Choroid plexus epithelial cell (primary cell): ENCODE results near the gene GDF15.

Experiments used
- DNase-seq: peaks from one replicate; pipeline ENCODE4 v3.0.0-alpha.2; 2010; ENCODE audit warnings: low read depth
- H3K4me3 ChIP-seq: 2 replicates; pipeline ENCODE4 v1.5.1; 2011; ENCODE audit warnings: low read depth, mild to moderate bottlenecking, control low read depth, low read length, moderate library complexity
- CTCF ChIP-seq: conservative IDR thresholded peaks from 2 replicates; pipeline ENCODE4 v1.5.1; 2011; ENCODE audit warnings: low read depth, mild to moderate bottlenecking, control low read depth, inconsistent platforms, low read length, moderate library complexity

GDF15 gene

GRCh38 chr19:18389726-18390064 lies 3.7 kb downstream of the GDF15 start:
- DNase-seq: no peak
- peak overlapping the region; percentile 66 for H3K4me3 ChIP-seq
- TF ChIP-seq CTCF: no peak

- no peak overlapping the region for H3K4me3 ChIP-seq
- peak; percentile 65 for DNase-seq
- TF ChIP-seq CTCF: no peak
These were observed 4.3 kb downstream of the GDF15 start for GRCh38 chr19:18390065-18390907.

- no peak overlapping the region for H3K4me3 ChIP-seq
- no peak for DNase-seq
- no peak for TF ChIP-seq CTCF
These were observed 5.6 kb downstream of the GDF15 start for GRCh38 chr19:18391509-18392075.

GRCh38 chr19:18392417-18392816 lies 6.5 kb downstream of the GDF15 start:
- no peak for TF ChIP-seq CTCF
- H3K4me3 ChIP-seq: no peak overlapping the region
- DNase-seq: no peak

- TF ChIP-seq CTCF: no peak
- H3K4me3 ChIP-seq: no peak overlapping the region
- no peak for DNase-seq
These were observed 7.0 kb downstream of the GDF15 start for GRCh38 chr19:18392926-18393325.

- no peak for DNase-seq
- no peak for TF ChIP-seq CTCF
- no peak overlapping the region for H3K4me3 ChIP-seq
These were observed 7.9 kb downstream of the GDF15 start for GRCh38 chr19:18393836-18394235.
